GM12875 (cell line): ENCODE measurements around the gene C1QTNF12.

ENCODE experiments used
- H3K4me3 ChIP-seq: one replicate; pipeline ENCODE4 v1.5.1; 2011; ENCODE audit warnings: low read depth, low read length, control low read depth
- TF ChIP-seq, protein P1 (sequence below): IDR thresholded peaks from 2 replicates; pipeline ENCODE4 v1.5.1; 2011; ENCODE audit warnings: low read depth, mild to moderate bottlenecking, control low read depth, inconsistent platforms, low read length, moderate library complexity, borderline replicate concordance; ENCODE audit not compliant: insufficient read depth

Gene C1QTNF12

DNA sequence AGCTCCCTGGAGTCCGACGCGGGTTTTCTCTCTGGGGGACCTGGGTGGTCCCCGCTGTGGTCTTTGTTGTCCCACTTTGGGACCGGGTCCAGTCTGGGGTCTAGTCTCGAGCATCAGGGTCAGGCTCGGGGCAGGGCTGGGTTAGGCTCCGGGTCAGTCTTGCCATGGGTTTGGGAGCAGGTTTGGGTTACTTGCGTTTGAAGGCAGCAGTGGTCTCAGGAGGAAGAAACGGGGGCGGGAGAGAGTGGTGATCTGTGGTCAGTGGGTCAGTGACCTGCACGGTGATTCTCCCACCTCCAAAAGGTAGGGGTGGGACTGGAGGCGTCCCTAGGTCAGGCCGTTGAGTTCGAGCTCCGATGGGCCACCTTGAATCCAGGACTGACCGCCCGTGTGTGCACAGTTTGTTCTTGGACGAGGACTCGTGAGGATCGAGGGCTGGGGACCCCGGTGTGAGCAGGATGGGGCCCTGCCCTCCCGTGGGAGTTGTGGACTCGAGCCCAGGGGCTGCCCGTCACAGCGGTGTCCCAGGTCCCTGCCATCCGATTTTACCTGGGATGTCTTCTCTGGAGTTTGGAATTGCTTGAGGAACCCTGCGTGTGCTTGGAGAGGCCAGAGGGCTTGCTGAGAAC, 12.2 kb downstream of the C1QTNF12 start:
- H3K4me3 ChIP-seq: no peak overlapping the region
- TF ChIP-seq, protein P1, sequence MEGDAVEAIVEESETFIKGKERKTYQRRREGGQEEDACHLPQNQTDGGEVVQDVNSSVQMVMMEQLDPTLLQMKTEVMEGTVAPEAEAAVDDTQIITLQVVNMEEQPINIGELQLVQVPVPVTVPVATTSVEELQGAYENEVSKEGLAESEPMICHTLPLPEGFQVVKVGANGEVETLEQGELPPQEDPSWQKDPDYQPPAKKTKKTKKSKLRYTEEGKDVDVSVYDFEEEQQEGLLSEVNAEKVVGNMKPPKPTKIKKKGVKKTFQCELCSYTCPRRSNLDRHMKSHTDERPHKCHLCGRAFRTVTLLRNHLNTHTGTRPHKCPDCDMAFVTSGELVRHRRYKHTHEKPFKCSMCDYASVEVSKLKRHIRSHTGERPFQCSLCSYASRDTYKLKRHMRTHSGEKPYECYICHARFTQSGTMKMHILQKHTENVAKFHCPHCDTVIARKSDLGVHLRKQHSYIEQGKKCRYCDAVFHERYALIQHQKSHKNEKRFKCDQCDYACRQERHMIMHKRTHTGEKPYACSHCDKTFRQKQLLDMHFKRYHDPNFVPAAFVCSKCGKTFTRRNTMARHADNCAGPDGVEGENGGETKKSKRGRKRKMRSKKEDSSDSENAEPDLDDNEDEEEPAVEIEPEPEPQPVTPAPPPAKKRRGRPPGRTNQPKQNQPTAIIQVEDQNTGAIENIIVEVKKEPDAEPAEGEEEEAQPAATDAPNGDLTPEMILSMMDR: no peak

DNA sequence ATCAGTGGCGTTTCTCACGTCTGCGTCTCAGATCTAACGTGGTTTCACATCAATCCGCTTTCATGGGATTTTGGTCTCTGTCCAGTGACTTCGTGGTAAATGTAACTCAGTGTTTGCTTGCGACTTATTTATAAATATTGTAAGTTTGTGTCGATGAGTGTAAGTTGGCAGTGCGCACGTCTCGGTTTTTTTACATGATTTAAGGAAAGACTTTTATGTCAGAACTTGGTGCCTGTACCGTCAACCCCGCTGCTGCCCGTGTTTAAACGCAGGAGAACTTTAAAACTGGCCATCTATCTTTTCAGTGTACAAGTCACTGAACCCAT, 13.0 kb downstream of the C1QTNF12 start:
- no peak overlapping the region for H3K4me3 ChIP-seq
- TF ChIP-seq, protein P1: no peak

DNA sequence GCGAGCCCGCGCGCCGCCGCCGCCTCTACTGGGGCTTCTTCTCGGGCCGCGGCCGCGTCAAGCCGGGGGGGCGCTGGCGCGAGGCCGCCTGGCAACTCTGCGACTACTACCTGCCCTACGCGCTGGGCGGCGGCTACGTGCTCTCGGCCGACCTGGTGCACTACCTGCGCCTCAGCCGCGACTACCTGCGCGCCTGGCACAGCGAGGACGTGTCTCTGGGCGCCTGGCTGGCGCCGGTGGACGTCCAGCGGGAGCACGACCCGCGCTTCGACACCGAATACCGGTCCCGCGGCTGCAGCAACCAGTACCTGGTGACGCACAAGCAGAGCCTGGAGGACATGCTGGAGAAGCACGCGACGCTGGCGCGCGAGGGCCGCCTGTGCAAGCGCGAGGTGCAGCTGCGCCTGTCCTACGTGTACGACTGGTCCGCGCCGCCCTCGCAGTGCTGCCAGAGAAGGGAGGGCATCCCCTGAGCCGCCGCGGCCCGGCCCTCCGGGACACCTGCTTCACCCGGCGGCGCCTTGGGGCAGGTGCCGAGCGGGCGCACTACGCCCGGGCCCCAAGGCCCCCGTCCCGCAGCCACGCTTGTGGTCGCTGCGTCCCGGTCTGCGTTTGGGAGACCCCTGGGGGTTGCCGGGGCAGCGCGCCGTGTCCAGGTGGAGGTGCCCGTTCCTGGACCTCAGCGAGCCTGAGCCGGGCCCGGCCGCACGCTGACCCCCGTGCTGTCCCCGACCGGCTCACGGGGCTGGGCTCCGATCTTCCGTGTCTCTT, 13.5 kb downstream of the C1QTNF12 start:
- TF ChIP-seq, protein P1: no peak
- no peak overlapping the region for H3K4me3 ChIP-seq

DNA sequence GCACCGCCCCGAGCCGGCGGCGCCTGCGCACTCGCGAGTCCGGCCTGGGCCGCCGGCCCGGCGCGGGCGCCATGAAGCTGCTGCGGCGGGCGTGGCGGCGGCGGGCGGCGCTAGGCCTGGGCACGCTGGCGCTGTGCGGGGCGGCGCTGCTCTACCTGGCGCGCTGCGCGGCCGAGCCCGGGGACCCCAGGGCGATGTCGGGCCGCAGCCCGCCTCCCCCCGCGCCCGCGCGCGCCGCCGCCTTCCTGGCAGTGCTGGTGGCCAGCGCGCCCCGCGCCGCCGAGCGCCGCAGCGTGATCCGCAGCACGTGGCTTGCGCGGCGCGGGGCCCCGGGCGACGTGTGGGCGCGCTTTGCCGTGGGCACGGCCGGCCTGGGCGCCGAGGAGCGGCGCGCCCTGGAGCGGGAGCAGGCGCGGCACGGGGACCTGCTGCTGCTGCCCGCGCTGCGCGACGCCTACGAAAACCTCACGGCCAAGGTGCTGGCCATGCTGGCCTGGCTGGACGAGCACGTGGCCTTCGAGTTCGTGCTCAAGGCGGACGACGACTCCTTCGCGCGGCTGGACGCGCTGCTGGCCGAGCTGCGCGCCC, 14.2 kb downstream of the C1QTNF12 start, which contains the start of gene B3GALT6:
B3GALT6 (plus strand) TSS at position 30 of the 588 bp plus-strand sequence; CDS start at position 72, 42 bp downstream.
- peak within 1 kb of the TSS; percentile 92 for H3K4me3 ChIP-seq
- TF ChIP-seq, protein P1: no peak

DNA sequence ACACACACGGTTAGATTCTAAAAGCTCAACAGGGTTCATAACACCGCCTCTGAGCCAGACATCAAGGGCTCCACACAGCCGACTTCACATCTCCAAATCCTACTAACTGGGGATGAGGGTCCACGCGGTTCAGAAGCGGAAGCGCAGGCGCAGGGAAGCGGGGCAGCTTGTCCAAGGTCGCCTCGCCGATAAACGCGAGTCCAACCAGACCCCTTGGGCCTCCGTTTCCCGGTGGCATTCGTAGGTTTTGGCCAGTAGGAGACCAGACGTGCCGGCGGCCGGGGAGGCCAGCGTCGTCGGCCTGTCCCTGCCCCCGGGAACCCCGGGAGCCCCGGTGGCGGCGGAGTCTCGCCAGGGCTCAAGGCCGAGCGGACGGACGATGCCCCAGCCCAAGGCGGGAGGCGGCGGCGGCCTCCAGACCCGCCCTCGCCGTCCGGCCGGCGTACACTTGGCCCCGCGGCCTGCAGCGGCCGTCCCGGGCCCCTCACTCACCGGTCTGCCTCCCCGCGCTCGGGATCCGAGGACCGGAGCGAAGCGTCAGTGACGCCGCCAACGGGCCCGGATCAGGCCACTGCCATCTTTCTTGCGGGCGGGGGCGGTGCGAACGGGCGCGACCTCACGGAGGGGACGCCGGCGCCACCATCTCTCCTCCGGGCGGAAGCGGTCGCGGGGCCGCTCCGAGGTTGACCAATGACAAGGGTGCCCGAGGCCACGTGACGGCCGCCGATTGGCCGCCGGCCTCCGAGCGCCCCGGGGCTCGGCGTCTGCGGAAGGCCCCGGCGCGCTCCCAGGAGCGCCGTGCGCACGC, 14.9 kb downstream of the C1QTNF12 start, which contains the start of gene SDF4:
SDF4 (minus strand) TSS at position 602 of the 808 bp plus-strand sequence. CDS start 3,229 bp downstream, outside the sequence.
- peak within 1 kb of the TSS; percentile 92 for H3K4me3 ChIP-seq
- TF ChIP-seq, protein P1: no peak

DNA sequence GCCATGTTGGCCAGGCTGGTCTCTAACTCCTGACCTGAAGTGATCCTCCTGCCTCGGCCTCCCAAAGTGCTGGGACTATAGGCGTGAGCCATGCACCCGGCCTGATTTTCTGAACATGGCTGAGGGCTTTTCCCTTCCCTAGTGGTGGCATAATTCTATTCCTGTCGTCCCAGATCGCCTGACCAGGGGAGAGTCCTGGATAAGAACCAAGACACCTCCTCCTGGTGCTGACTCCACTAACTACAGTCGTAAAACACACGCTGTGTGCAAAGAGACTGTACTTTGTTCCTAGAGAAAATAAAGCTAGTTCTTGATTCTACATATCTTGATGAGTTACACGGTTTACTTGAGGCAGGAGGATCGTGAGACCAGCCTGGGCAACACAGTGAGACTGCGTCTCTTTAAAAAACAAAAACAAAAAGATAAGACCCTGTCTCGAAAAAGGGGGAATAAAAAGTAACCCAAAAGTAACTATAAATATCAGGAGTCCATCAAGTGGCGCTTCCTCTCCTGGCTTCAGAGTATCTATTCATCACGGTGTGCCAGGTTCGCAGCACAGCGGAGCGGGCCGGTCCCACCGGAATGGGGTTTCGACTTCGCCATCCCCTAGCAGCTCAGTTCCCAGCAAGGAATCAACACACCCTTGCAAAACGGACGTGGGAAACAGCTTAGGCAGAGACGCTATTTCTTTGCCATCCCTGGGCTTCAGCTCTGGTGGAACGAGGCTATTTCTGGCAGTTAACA, 15.7 kb downstream of the C1QTNF12 start:
- peak overlapping the region; percentile 92 for H3K4me3 ChIP-seq
- TF ChIP-seq, protein P1: no peak
